ENCODE results near the gene FAM184A.

Gene FAM184A

GRCh38 chr6:118933855-118934460, 144.5 kb downstream of the FAM184A start:
- FAIRE-seq (no peak), DNase-seq (ENCODE audit: insufficient read length, low spot score) (no peak)
- TF ChIP-seq, protein P1, sequence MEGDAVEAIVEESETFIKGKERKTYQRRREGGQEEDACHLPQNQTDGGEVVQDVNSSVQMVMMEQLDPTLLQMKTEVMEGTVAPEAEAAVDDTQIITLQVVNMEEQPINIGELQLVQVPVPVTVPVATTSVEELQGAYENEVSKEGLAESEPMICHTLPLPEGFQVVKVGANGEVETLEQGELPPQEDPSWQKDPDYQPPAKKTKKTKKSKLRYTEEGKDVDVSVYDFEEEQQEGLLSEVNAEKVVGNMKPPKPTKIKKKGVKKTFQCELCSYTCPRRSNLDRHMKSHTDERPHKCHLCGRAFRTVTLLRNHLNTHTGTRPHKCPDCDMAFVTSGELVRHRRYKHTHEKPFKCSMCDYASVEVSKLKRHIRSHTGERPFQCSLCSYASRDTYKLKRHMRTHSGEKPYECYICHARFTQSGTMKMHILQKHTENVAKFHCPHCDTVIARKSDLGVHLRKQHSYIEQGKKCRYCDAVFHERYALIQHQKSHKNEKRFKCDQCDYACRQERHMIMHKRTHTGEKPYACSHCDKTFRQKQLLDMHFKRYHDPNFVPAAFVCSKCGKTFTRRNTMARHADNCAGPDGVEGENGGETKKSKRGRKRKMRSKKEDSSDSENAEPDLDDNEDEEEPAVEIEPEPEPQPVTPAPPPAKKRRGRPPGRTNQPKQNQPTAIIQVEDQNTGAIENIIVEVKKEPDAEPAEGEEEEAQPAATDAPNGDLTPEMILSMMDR (IDR thresholded peaks at IDR 0.05; ENCODE audit: insufficient read depth, missing control alignments), result no peak

DNA sequence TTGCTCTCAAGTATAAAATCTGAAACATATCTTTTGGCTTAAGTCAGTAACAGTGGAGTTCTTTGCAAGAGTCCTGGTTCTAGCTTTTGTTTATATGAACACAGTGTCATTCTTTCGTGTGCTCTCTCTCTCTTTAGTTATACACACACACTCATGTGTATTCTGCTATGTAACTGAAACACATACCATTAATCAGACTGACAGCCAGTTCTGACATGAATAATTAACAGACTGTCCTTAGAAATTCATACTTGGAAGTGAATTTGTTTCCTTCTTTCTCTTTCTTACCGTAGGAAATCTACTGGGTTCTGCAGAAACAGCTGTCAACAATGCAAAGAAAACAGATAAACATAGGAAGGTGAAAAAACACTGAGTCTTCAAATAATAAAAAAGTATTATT, 146.0 kb downstream of the FAM184A start:
- TF ChIP-seq, protein P1 (IDR thresholded peaks at IDR 0.05; ENCODE audit: insufficient read depth, missing control alignments), result no peak
- no peak for DNase-seq (ENCODE audit: insufficient read length, low spot score)
- FAIRE-seq, result no peak

GRCh38 chr6:118931436-118931835, 147.0 kb downstream of the FAM184A start:
- DNase-seq (ENCODE audit: insufficient read length, low spot score) (no peak), FAIRE-seq (no peak)
- TF ChIP-seq, protein P1 (IDR thresholded peaks at IDR 0.05; ENCODE audit: insufficient read depth, missing control alignments), result no peak

DNA sequence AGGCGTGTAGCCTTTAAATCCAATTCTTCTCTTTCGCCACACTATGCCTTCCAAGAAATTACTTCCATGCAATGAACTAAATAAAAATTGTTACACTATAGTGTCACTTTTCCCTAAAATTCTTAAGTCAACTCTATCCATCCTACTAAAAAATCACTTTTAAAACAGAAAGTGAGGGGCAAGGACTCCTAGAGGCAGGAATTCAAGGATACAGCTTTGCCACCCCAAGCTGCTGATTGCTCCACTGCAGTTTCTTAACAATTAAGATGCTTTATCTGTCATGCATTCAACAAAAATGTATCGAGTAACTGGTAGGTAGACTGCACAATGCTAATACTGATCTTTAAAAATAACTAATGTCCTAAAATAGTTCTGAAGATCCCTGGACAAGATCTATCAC, 147.8 kb downstream of the FAM184A start:
- no peak for FAIRE-seq
- TF ChIP-seq, protein P1 (IDR thresholded peaks at IDR 0.05; ENCODE audit: insufficient read depth, missing control alignments), result no peak
- DNase-seq (ENCODE audit: insufficient read length, low spot score), result no peak

DNA sequence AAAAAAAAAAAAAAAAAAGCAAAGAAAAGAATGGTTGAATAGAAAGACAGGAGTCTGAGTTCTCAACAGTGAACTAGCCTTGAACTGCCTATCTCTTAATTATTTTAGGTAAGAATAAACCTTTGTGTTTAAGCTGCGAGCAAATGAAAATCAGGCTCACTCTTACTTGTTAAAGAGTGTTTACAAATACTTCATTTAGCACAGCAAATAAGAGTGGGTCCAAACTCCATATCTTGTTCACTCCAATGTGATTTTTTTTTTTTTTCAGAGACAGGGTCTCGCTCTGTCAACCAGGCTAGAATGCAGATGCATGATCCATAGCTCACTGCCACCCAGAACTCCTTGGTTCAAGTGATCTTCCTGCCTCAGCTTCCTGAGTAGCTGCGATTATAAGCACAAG, 155.4 kb downstream of the FAM184A start:
- DNase-seq (ENCODE audit: insufficient read length, low spot score) (no peak), FAIRE-seq (no peak)
- TF ChIP-seq, protein P1 (IDR thresholded peaks at IDR 0.05; ENCODE audit: insufficient read depth, missing control alignments), result no peak

DNA sequence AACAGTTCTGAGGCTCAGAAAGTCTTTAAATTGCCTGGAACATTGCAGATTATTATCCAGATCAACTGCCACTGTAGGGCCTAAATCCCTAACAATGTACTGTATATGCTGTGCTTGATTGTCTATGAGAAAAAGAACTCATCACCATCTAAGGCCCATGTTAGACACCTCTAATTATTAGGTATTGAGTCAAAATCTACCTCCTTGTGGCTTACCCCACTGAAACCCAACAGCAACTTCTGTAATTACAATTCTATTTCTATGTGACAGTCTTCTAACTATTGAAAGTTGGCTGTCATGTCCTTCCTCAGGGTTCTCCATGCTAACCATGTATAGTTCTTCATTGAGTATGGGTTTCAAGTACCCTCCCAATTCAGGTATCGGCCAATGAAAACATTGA, 157.4 kb downstream of the FAM184A start:
- TF ChIP-seq, protein P1 (IDR thresholded peaks at IDR 0.05; ENCODE audit: insufficient read depth, missing control alignments), result no peak
- DNase-seq (ENCODE audit: insufficient read length, low spot score) (no peak), FAIRE-seq (no peak)

GRCh38 chr6:118918329-118918725, 160.1 kb downstream of the FAM184A start:
- peak; percentile 21 for FAIRE-seq
- TF ChIP-seq, protein P1 (IDR thresholded peaks at IDR 0.05; ENCODE audit: insufficient read depth, missing control alignments), result no peak

More at GRCh38 chr6:118918329-118918725, 160.1 kb downstream of the FAM184A start:
- no peak for DNase-seq (ENCODE audit: insufficient read length, low spot score)
